SK-N-SH (cell line): ENCODE measurements around the gene TMTC2. TPM values are rescaled to one million over a fixed set of nuclear protein-coding genes. Genes with fewer than 3 reads are reported as not detected.

Source experiments
- CTCF ChIA-PET: fragments of 300-600, 350-600 bp; formaldehyde crosslinking; extraction: SDS; loops from one replicate; lab custom pipeline; 2021; lab: Yijun Ruan, JAX
- POLR2A ChIA-PET: fragments of 350-600 bp; sonication (Branson Sonifier 250); formaldehyde crosslinking; extraction: SDS; loops from one replicate; lab custom pipeline; 2020; ENCODE audit warnings: antibody characterized with exemption, inconsistent platforms; lab: Yijun Ruan, JAX
- DNase-seq: peaks from one replicate; pipeline ENCODE4 v3.0.0; 2012
- H2AFZ ChIP-seq: fragments of 200-600 bp; sonication (generic); 2 replicates; pipeline ENCODE4 v1.8.1; 2016; ENCODE audit warnings: antibody characterized with exemption, mild to moderate bottlenecking, low read depth
- H3F3A ChIP-seq: fragments of 200-600 bp; sonication (generic); replicated peaks from 2 replicates; pipeline ENCODE3; 2016; ENCODE audit warnings: antibody characterized with exemption, mild to moderate bottlenecking; ENCODE audit not compliant: insufficient read depth
- H3K27ac ChIP-seq, 2 experiments: fragments of 200-500 bp in 1 of 2; fragments of 200-600 bp in 1 of 2; sonication (Bioruptor generic) in 1 of 2; sonication (generic), shearing (Covaris generic) in 1 of 2; 2 replicates each; pipeline versions ENCODE4 v1.5.1 to v1.6.1; 2014 to 2016; ENCODE audit warnings: low read depth in 2 of 2, inconsistent platforms in 1 of 2, low read length in 1 of 2, mild to moderate bottlenecking in 1 of 2, mixed read lengths in 1 of 2
- H3K27me3 ChIP-seq: fragments of 200-600 bp; sonication (generic), shearing (Covaris generic); 2 replicates; pipeline ENCODE4 v1.6.1; 2016; ENCODE audit warnings: mixed run types; ENCODE audit not compliant: insufficient read depth
- H3K36me3 ChIP-seq, 2 experiments: fragments of 200-500 bp in 1 of 2; fragments of 200-600 bp in 1 of 2; sonication (Bioruptor generic) in 1 of 2; sonication (generic) in 1 of 2; replicated peaks in 1 of 2; 2 replicates each; pipeline versions ENCODE3 to v1.5.1; 2014 to 2016; ENCODE audit warnings: low read length in 1 of 2, mild to moderate bottlenecking in 1 of 2; ENCODE audit not compliant: insufficient read depth in 2 of 2, control insufficient read depth in 1 of 2
- H3K4me1 ChIP-seq, 2 experiments: fragments of 200-500 bp in 1 of 2; fragments of 200-600 bp in 1 of 2; sonication (Bioruptor generic) in 1 of 2; sonication (generic), shearing (Covaris generic) in 1 of 2; 2 replicates each; pipeline versions ENCODE4 v1.5.1 to v1.6.1; 2014 to 2016; ENCODE audit warnings: low read depth in 1 of 2, low read length in 1 of 2, mixed run types in 1 of 2; ENCODE audit not compliant: insufficient read depth in 2 of 2, control insufficient read depth in 1 of 2
- H3K4me2 ChIP-seq: fragments of 200-600 bp; sonication (generic), shearing (Covaris generic); 2 replicates; pipeline ENCODE4 v1.6.1; 2017; ENCODE audit warnings: mixed run types
- H3K4me3 ChIP-seq, 2 experiments: fragments of 200-500 bp in 1 of 2; fragments of 200-600 bp in 1 of 2; sonication (Bioruptor generic) in 1 of 2; sonication (generic), shearing (Covaris generic) in 1 of 2; 2 replicates each; pipeline versions ENCODE4 v1.5.1 to v1.8.1; 2014 to 2016; ENCODE audit warnings: low read depth in 2 of 2, inconsistent platforms in 1 of 2, low read length in 1 of 2, mild to moderate bottlenecking in 1 of 2, mixed read lengths in 1 of 2, moderate library complexity in 1 of 2
- H3K79me2 ChIP-seq: fragments of 200-600 bp; sonication (generic); 2 replicates; pipeline ENCODE4 v1.8.1; 2017; ENCODE audit warnings: mild to moderate bottlenecking; ENCODE audit not compliant: insufficient read depth
- H3K9ac ChIP-seq: fragments of 200-600 bp; sonication (generic); 2 replicates; pipeline ENCODE4 v1.6.1; 2017; ENCODE audit warnings: mixed run types
- H3K9me2 ChIP-seq: fragments of 200-600 bp; sonication (generic); 2 replicates; pipeline ENCODE4 v1.6.1; 2017; ENCODE audit warnings: mixed run types
- H3K9me3 ChIP-seq: fragments of 200-600 bp; sonication (generic); 2 replicates; pipeline ENCODE4 v1.6.1; 2017; ENCODE audit warnings: mixed run types, mild to moderate bottlenecking, moderate library complexity
- H4K20me1 ChIP-seq: fragments of 200-600 bp; sonication (generic); 2 replicates; pipeline ENCODE4 v1.6.1; 2017; ENCODE audit warnings: mild to moderate bottlenecking, mixed run types; ENCODE audit not compliant: insufficient read depth
- CTCF ChIP-seq: fragments of 200-600 bp; sonication (generic); IDR thresholded peaks from 2 replicates; pipeline ENCODE4 v1.6.1; 2017; ENCODE audit warnings: antibody characterized with exemption, mild to moderate bottlenecking, moderate library complexity
- EZH2phosphoT487 ChIP-seq: fragments of 200-600 bp; sonication (generic); IDR thresholded peaks from 2 replicates; pipeline ENCODE4 v1.6.1; 2017; ENCODE audit warnings: low read depth, mixed run types, mild to moderate bottlenecking, antibody characterized with exemption, moderate library complexity, borderline replicate concordance
- FOSL2 ChIP-seq: IDR thresholded peaks from 2 replicates; pipeline ENCODE4 v1.4.0; 2012; ENCODE audit warnings: low read depth, mild to moderate bottlenecking, moderate library complexity, borderline replicate concordance
- IRF3 ChIP-seq: fragments of 150-350 bp; IDR thresholded peaks from 2 replicates; pipeline ENCODE4 v1.6.1; 2016; ENCODE audit warnings: mild to moderate bottlenecking, low read depth, low read length
- MXI1 ChIP-seq: IDR thresholded peaks from 2 replicates; pipeline ENCODE4 v1.6.1; 2012; ENCODE audit warnings: mild to moderate bottlenecking, low read depth, low read length, improper control_type of control experiment
- NFIC ChIP-seq: IDR thresholded peaks from 2 replicates; pipeline ENCODE4 v1.4.0; 2012; ENCODE audit warnings: borderline replicate concordance
- NRF1 ChIP-seq: IDR thresholded peaks from 2 replicates; pipeline ENCODE4 v1.6.1; 2012; ENCODE audit warnings: low read depth, mild to moderate bottlenecking, low read length
- POLR2AphosphoS5 ChIP-seq: IDR thresholded peaks from 2 replicates; pipeline ENCODE4 v1.6.1; 2012; ENCODE audit warnings: low read depth, low read length
- RCOR1 ChIP-seq: fragments of 150-350 bp; IDR thresholded peaks from 2 replicates; pipeline ENCODE4 v1.6.1; 2017; ENCODE audit warnings: antibody characterized with exemption, low read length
- REST ChIP-seq: IDR thresholded peaks from 2 replicates; pipeline ENCODE4 v1.6.1; 2012; ENCODE audit warnings: mild to moderate bottlenecking, low read depth, low read length, moderate library complexity
- RXRA ChIP-seq: IDR thresholded peaks from 2 replicates; pipeline ENCODE4 v1.4.0; 2012; ENCODE audit warnings: low read depth, mild to moderate bottlenecking, borderline replicate concordance
- SMC3 ChIP-seq: IDR thresholded peaks from 2 replicates; pipeline ENCODE4 v1.6.1; 2012; ENCODE audit warnings: low read depth, low read length, improper control_type of control experiment
- whole genome bisulfite sequencing: methylation state at CpG from one replicate; pipeline ENCODE4 v1.1.6; 2017; ENCODE audit warnings: low lambda C conversion rate; 5-methylcytosine and 5-hydroxymethylcytosine counted together
- polyA plus RNA-seq, 3 experiments: library from polyadenylated mRNA; depleted of rRNA; stranded (reverse); fragments of >200 nt; gene quantifications; 2 replicates each; pipeline ENCODE4 v1.2.3, GENCODE V29; 2012

The TMTC2 gene
- polyA plus RNA-seq, 1 of the 3 experiments (the other 2 are of a cell fraction) = 4.1 TPM

GRCh38 chr12:82672811-82673495 is 13.8 kb upstream of the TMTC2 start:
- Histone ChIP-seq H3K4me1 (peaks cover 0 to 8% of the 10 kb centered on the region in 2 experiments; a peak in 2 of 4 replicates), H3K27me3 (no peaks in the 10 kb centered on the region), H2AFZ (no peak overlapping the region), H3F3A (no peaks in the 10 kb centered on the region), H3K9me3 (no peaks in the 10 kb centered on the region), H3K9ac (no peak overlapping the region), H3K4me3 (no peak overlapping the region), H3K79me2 (no peaks in the 10 kb centered on the region), H3K27ac (no peak overlapping the region), H3K4me2 (no peak overlapping the region)
- DNase-seq = no peak
- ChIA-PET CTCF (interaction anchor here (5.7 kb wide), 1 partner anchor 13 kb away, joined by 35 read pairs; the partner anchor contains the start of gene TMTC2), POLR2A (no interaction called here)
- WGBS = 64% methylated on average over 4 of the region's 4 CpGs
- TF ChIP-seq CTCF (no peak), REST (no peak), EZH2phosphoT487 (no peak), IRF3 (no peak), RCOR1 (no peak), SMC3 (no peak), NFIC (no peak), RXRA (no peak), NRF1 (no peak), MXI1 (no peak), FOSL2 (no peak), POLR2AphosphoS5 (no peak)
- TF ChIP-seq, all 33 proteins: peak for 0
- Histone ChIP-seq H3K36me3 (no peaks in the 10 kb centered on the region), H3K9me2 (no peaks in the 10 kb centered on the region), H4K20me1 (no peaks in the 10 kb centered on the region)
